ENCODE measurements around the gene NEK1.

- TF ChIP-seq POLR2A (IDR thresholded peaks at IDR 0.05; ENCODE audit: insufficient read depth in 1 of 2, low read depth in 2 of 2, low read length in 2 of 2) (no peak), PRDM4 (CRISPR knock-in tag; IDR thresholded peaks at IDR 0.05; ENCODE audit: borderline replicate concordance) (no peak), CTCF (CRISPR knock-in tag; IDR thresholded peaks at IDR 0.05) (no peak), ZFAT (CRISPR knock-in tag; conservative IDR thresholded peaks at IDR 0.05) (no peak), SATB2 (CRISPR knock-in tag; IDR thresholded peaks at IDR 0.05) (no peak), ZNF556 (CRISPR knock-in tag; IDR thresholded peaks at IDR 0.05; ENCODE audit: borderline replicate concordance) (no peak), NFATC3 (CRISPR knock-in tag; IDR thresholded peaks at IDR 0.05) (no peak), ZSCAN29 (CRISPR knock-in tag; conservative IDR thresholded peaks at IDR 0.05) (no peak), MYPOP (CRISPR knock-in tag; IDR thresholded peaks at IDR 0.05) (no peak), NR1H2 (CRISPR knock-in tag; IDR thresholded peaks at IDR 0.05; ENCODE audit: borderline replicate concordance, low read depth) (no peak), FIP1L1 (IDR thresholded peaks at IDR 0.05; ENCODE audit: borderline replicate concordance, insufficient read depth, low read depth, low read length) (no peak)
These were observed 43.0 kb upstream of the NEK1 start for GRCh38 chr4:169655401-169655800.

All from HepG2 (cell line).